GM18520 (cell line): ENCODE results near the gene DGKZ.
"Not testable (repeated sequence)": the region's sequence is repeated elsewhere in the genome, so short reads cannot be mapped to it uniquely, and the experiment has no call there.

Source experiments
- ATAC-seq: cut with Tn5 transposase; IDR thresholded peaks from one replicate; pipeline ENCODE4 v1.9.1; 2021; ENCODE audit not compliant: unreplicated experiment

Gene DGKZ

GRCh38 chr11:46364791-46365190 is 17.5 kb downstream of the DGKZ start:
- no peak for ATAC-seq

- ATAC-seq, result no peak
These were observed 19.0 kb downstream of the DGKZ start for GRCh38 chr11:46366260-46366659.

GRCh38 chr11:46366661-46367161 is 19.4 kb downstream of the DGKZ start:
- ATAC-seq, result no peak

- ATAC-seq, result no peak
These were observed 20.1 kb downstream of the DGKZ start for GRCh38 chr11:46367244-46367915.

- no peak for ATAC-seq
These were observed 20.6 kb downstream of the DGKZ start for GRCh38 chr11:46367916-46368267.

GRCh38 chr11:46369458-46370152 is 22.3 kb downstream of the DGKZ start:
- ATAC-seq, result no peak

GRCh38 chr11:46370253-46370652 is 23.0 kb downstream of the DGKZ start:
- ATAC-seq, result no peak

GRCh38 chr11:46371262-46371661 is 24.0 kb downstream of the DGKZ start:
- not testable (repeated sequence) for ATAC-seq

GRCh38 chr11:46372086-46372485 is 24.8 kb downstream of the DGKZ start:
- no peak for ATAC-seq

GRCh38 chr11:46372501-46372900 is 25.2 kb downstream of the DGKZ start:
- not testable (repeated sequence) for ATAC-seq

- ATAC-seq, result no peak
These were observed 26.8 kb downstream of the DGKZ start for GRCh38 chr11:46373787-46374740.

GRCh38 chr11:46374815-46375214 is 27.6 kb downstream of the DGKZ start:
- ATAC-seq, result no peak

- no peak for ATAC-seq
These were observed 28.3 kb downstream of the DGKZ start for GRCh38 chr11:46375392-46376101.

GRCh38 chr11:46376258-46377050 is 29.2 kb downstream of the DGKZ start:
- ATAC-seq, result no peak

- ATAC-seq, result no peak
These were observed 30.0 kb downstream of the DGKZ start for GRCh38 chr11:46377290-46377689.

- no peak for ATAC-seq
These were observed 30.6 kb downstream of the DGKZ start for GRCh38 chr11:46377831-46378230.

GRCh38 chr11:46378296-46378695 is 31.0 kb downstream of the DGKZ start:
- ATAC-seq, result no peak

GRCh38 chr11:46378811-46379481 is 31.7 kb downstream of the DGKZ start:
- ATAC-seq, result no peak

GRCh38 chr11:46379482-46380293 is 32.4 kb downstream of the DGKZ start:
- ATAC-seq, result not testable (repeated sequence)
